Natural killer cell (primary cell): ENCODE results near the gene GALNTL6. TPM values are rescaled to one million over a fixed set of nuclear protein-coding genes. Genes with fewer than 3 reads are reported as not detected.

ENCODE experiments used
- ATAC-seq, 3 donors: fragments of 150-1000 bp in 2 of 3; fragments of 200-7000 bp in 1 of 3; cut with Tn5 transposase; 1 replicate in 1 of 3; 2 replicates in 2 of 3; pipeline ENCODE4 v1.10.0; 2021; ENCODE audit warnings: mild to moderate bottlenecking in 2 of 3, moderate library complexity in 2 of 3
- DNase-seq, 2 donors: peaks; one replicate each; pipeline versions ENCODE4 v3.0.0 to v3.0.0-alpha.2; 2013 to 2021; ENCODE audit warnings: mixed read lengths in 1 of 2
- H3K27ac ChIP-seq: one replicate; pipeline ENCODE4 v1.5.1; 2013; ENCODE audit warnings: mild to moderate bottlenecking, low read length
- H3K27me3 ChIP-seq: one replicate; pipeline ENCODE4 v1.6.1; 2013; ENCODE audit warnings: low read length; ENCODE audit not compliant: control insufficient read depth, insufficient read depth
- H3K36me3 ChIP-seq: one replicate; pipeline ENCODE4 v1.6.1; 2013; ENCODE audit warnings: low read length; ENCODE audit not compliant: control insufficient read depth, insufficient read depth
- H3K4me1 ChIP-seq: one replicate; pipeline ENCODE4 v1.6.1; 2013; ENCODE audit warnings: low read length; ENCODE audit not compliant: control insufficient read depth, insufficient read depth
- H3K4me3 ChIP-seq: one replicate; pipeline ENCODE4 v1.5.1; 2013; ENCODE audit warnings: low read length
- H3K9me3 ChIP-seq: one replicate; pipeline ENCODE4 v1.6.1; 2013; ENCODE audit warnings: low read length; ENCODE audit not compliant: control insufficient read depth, insufficient read depth
- H3K27ac Mint-ChIP-seq, 2 donors: one replicate each; pipeline ENCODE4 v1.8.0; 2022; ENCODE audit warnings: mild to moderate bottlenecking in 2 of 2, mixed read lengths in 2 of 2, moderate library complexity in 1 of 2
- H3K27me3 Mint-ChIP-seq, 2 donors: one replicate each; pipeline ENCODE4 v1.8.0; 2022; ENCODE audit warnings: low read depth in 2 of 2, mixed read lengths in 2 of 2
- H3K36me3 Mint-ChIP-seq: one replicate; pipeline ENCODE4 v1.8.0; 2022; ENCODE audit warnings: mixed read lengths
- H3K4me1 Mint-ChIP-seq, 2 donors: one replicate each; pipeline ENCODE4 v1.8.0; 2022; ENCODE audit warnings: mixed read lengths in 2 of 2
- H3K4me3 Mint-ChIP-seq: one replicate; pipeline ENCODE4 v1.8.0; 2022; ENCODE audit warnings: mild to moderate bottlenecking, moderate library complexity, mixed read lengths
- H3K9me3 Mint-ChIP-seq, 2 donors: one replicate each; pipeline ENCODE4 v1.8.0; 2022; ENCODE audit warnings: mixed read lengths in 2 of 2
- CTCF ChIP-seq: fragments of 200-600 bp; IDR thresholded peaks from one replicate; pipeline ENCODE4 v1.8.0; 2022; ENCODE audit warnings: antibody characterized with exemption
- WGBS: methylation state at CpG from one replicate; pipeline ENCODE4 v1.1.7; 2013; ENCODE audit warnings: missing lambda C conversion rate; ENCODE audit not compliant: insufficient coverage; 5-methylcytosine and 5-hydroxymethylcytosine counted together
- intact Hi-C: fragments of 100-400 bp; cut with micrococcal nuclease; formaldehyde crosslinking; loops from one replicate; pipeline ENCODE4 v1.14.2; 2022
- total RNA-seq, 4 donors: library from RNA; stranded (reverse); fragments of 120-200 nt in 1 of 4; gene quantifications; one replicate each; pipeline versions ENCODE4 v1.2.3 to v1.2.4, GENCODE V29; 2013 to 2022

GALNTL6 gene
- total RNA-seq, 3 donors from 2014 or later (not counting 1 experiment from before 2014, with no cell fraction given): not detected

GRCh38 chr4:172938870-172939269, 1125.7 kb downstream of the GALNTL6 start:
- Mint-ChIP-seq H3K27me3 (no peaks in the 10 kb centered on the region), H3K36me3 (no peaks in the 10 kb centered on the region), H3K4me1 (no peaks in the 10 kb centered on the region), H3K9me3 (peaks cover 4 to 5% of the 10 kb centered on the region in 2 donors), H3K4me3 (no peak overlapping the region), H3K27ac (no peak overlapping the region)
- ATAC-seq (no peak), DNase-seq (no peak)
- WGBS: 80% methylated on average over 1 of the region's 1 CpG
- no peaks in the 10 kb centered on the region for H3K9me3 ChIP-seq
- no peaks in the 10 kb centered on the region for H3K4me1 ChIP-seq
- no peak overlapping the region for H3K27ac ChIP-seq
- H3K27me3 ChIP-seq: no peaks in the 10 kb centered on the region
- no peak for TF ChIP-seq CTCF
- H3K4me3 ChIP-seq: no peak overlapping the region
- H3K36me3 ChIP-seq: no peaks in the 10 kb centered on the region
- intact Hi-C loops: no loop called here

GRCh38 chr4:172942840-172943239, 1129.6 kb downstream of the GALNTL6 start:
- ATAC-seq (no peak), DNase-seq (no peak)
- H3K4me3 Mint-ChIP-seq: no peak overlapping the region
- no peak for TF ChIP-seq CTCF
- H3K4me1 ChIP-seq: no peaks in the 10 kb centered on the region
- H3K4me3 ChIP-seq: no peak overlapping the region
- no peaks in the 10 kb centered on the region for H3K4me1 Mint-ChIP-seq
- no peaks in the 10 kb centered on the region for H3K36me3 Mint-ChIP-seq
- intact Hi-C loops: no loop called here
- H3K9me3 ChIP-seq: no peaks in the 10 kb centered on the region
- H3K27me3 Mint-ChIP-seq: no peaks in the 10 kb centered on the region
- 84% methylated on average over 3 of the region's 3 CpGs for WGBS
- no peak overlapping the region for H3K27ac Mint-ChIP-seq
- H3K36me3 ChIP-seq: no peaks in the 10 kb centered on the region
- H3K27me3 ChIP-seq: no peaks in the 10 kb centered on the region
- H3K27ac ChIP-seq: no peak overlapping the region
- no peaks in the 10 kb centered on the region for H3K9me3 Mint-ChIP-seq

- DNase-seq: no peak
- H3K36me3 ChIP-seq: no peaks in the 10 kb centered on the region
- no peaks in the 10 kb centered on the region for H3K27me3 ChIP-seq
- Mint-ChIP-seq H3K9me3 (no peaks in the 10 kb centered on the region), H3K27ac (no peak overlapping the region), H3K4me3 (no peak overlapping the region), H3K36me3 (no peaks in the 10 kb centered on the region), H3K27me3 (no peaks in the 10 kb centered on the region), H3K4me1 (no peaks in the 10 kb centered on the region)
- H3K9me3 ChIP-seq: no peaks in the 10 kb centered on the region
- ATAC-seq: no peak
- intact Hi-C loops: no loop called here
- H3K4me3 ChIP-seq: no peak overlapping the region
- H3K4me1 ChIP-seq: no peaks in the 10 kb centered on the region
- TF ChIP-seq CTCF: no peak
- no peak overlapping the region for H3K27ac ChIP-seq
Observed at GRCh38 chr4:172945611-172946010, 1132.4 kb downstream of the GALNTL6 start.

GRCh38 chr4:172946503-172946902, 1133.3 kb downstream of the GALNTL6 start:
- Histone ChIP-seq H3K4me1 (no peaks in the 10 kb centered on the region), H3K36me3 (no peaks in the 10 kb centered on the region), H3K4me3 (no peak overlapping the region), H3K27ac (no peak overlapping the region), H3K27me3 (no peaks in the 10 kb centered on the region), H3K9me3 (no peaks in the 10 kb centered on the region)
- intact Hi-C loops: no loop called here
- H3K4me3 Mint-ChIP-seq: no peak overlapping the region
- no peak for DNase-seq
- H3K27me3 Mint-ChIP-seq: no peaks in the 10 kb centered on the region
- no peaks in the 10 kb centered on the region for H3K4me1 Mint-ChIP-seq
- no peak overlapping the region for H3K27ac Mint-ChIP-seq
- no peaks in the 10 kb centered on the region for H3K9me3 Mint-ChIP-seq
- no peaks in the 10 kb centered on the region for H3K36me3 Mint-ChIP-seq
- no peak for TF ChIP-seq CTCF
- WGBS: 60% methylated on average over 1 of the region's 1 CpG
- ATAC-seq: no peak
